ENCODE measurements around the gene AFF3. TPM values are rescaled to one million over a fixed set of nuclear protein-coding genes. Genes with fewer than 3 reads are reported as not detected.

AFF3 gene
- total and polyA plus RNA-seq, 10 of the 15 experiments (the other 5 are each of a cell fraction or from before 2014, with no cell fraction given): 0.26 to 5.5 (median 3.0) TPM

DNA sequence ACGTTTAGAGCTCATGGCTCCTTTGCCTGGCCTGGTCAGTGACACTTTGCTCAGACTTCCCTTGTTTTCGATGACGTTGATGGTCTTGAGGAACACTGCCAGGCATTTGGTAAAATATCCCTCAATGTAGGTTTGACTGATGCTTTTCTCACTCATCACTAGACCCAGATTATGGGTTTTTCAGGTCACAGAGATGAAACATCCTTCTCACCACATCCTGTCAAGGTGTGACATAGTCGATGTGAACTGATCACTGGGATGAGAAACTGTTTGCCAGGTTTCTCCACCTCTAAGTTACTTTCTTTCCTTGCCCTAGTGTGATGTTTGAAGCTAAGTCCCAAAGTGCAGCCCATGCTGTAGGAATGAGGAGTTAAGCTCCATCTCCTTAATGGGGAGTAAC lies 81.5 kb downstream of the AFF3 start (continued):
- TF ChIP-seq FOXK2 (IDR thresholded peaks at IDR 0.05) (no peak), PAX8 (IDR thresholded peaks at IDR 0.05) (no peak), YBX1 (IDR thresholded peaks at IDR 0.05) (no peak), GATAD2B (conservative IDR thresholded peaks at IDR 0.05; ENCODE audit: low read depth) (no peak), CREB1 (IDR thresholded peaks at IDR 0.05; ENCODE audit: low read depth) (peak; percentile 36; the same call in 1 of the 2 replicates), YY1 (IDR thresholded peaks at IDR 0.05; ENCODE audit: low read depth, low read length) (no peak), BACH1 (IDR thresholded peaks at IDR 0.05; ENCODE audit: borderline replicate concordance) (no peak)
- TF ChIP-seq, protein P1, sequence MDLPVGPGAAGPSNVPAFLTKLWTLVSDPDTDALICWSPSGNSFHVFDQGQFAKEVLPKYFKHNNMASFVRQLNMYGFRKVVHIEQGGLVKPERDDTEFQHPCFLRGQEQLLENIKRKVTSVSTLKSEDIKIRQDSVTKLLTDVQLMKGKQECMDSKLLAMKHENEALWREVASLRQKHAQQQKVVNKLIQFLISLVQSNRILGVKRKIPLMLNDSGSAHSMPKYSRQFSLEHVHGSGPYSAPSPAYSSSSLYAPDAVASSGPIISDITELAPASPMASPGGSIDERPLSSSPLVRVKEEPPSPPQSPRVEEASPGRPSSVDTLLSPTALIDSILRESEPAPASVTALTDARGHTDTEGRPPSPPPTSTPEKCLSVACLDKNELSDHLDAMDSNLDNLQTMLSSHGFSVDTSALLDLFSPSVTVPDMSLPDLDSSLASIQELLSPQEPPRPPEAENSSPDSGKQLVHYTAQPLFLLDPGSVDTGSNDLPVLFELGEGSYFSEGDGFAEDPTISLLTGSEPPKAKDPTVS (IDR thresholded peaks at IDR 0.05; ENCODE audit: low read depth, low read length): no peak
- TF ChIP-seq, protein P2, sequence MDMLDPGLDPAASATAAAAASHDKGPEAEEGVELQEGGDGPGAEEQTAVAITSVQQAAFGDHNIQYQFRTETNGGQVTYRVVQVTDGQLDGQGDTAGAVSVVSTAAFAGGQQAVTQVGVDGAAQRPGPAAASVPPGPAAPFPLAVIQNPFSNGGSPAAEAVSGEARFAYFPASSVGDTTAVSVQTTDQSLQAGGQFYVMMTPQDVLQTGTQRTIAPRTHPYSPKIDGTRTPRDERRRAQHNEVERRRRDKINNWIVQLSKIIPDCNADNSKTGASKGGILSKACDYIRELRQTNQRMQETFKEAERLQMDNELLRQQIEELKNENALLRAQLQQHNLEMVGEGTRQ (IDR thresholded peaks at IDR 0.05; ENCODE audit: borderline replicate concordance, low read depth, low read length): no peak

DNA sequence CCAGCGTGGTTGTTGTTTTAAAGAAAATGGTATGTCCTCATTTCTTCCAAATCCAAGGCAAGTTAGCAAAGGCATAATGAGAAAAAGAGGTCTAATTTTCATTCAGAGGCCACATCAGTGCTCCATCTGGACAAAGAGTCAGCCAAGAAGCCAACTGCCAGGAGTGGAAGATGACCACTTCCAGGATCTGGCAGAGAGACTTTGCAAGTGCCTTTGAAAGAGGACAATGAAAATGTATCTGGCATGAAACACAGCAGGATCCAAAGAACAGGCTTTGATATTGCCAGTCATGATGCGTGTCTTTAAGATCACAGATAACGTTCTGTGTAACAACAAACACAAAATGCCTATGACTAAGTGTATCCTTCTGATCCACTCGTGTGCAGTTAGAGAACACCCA lies 82.8 kb downstream of the AFF3 start:
- Histone ChIP-seq H2AFZ (ENCODE audit: control insufficient read depth, low read depth, low read length) (no peak overlapping the region), H3K4me2 (ENCODE audit: control insufficient read depth, insufficient read depth) (no peak overlapping the region), H3K9me3 (replicated peaks; ENCODE audit: control insufficient read depth, insufficient read depth, low read length) (no peaks in the 10 kb centered on the region), H3K4me1 (ENCODE audit: control insufficient read depth, insufficient read depth, low read length) (no peaks in the 10 kb centered on the region; the same call in 1 of the 2 replicates), H3K36me3 (ENCODE audit: control insufficient read depth in 2 of 2, insufficient read depth in 2 of 2, low read length in 1 of 2) (no peaks in the 10 kb centered on the region), H3K27me3 (replicated peaks in 1 of 2; ENCODE audit: control insufficient read depth in 2 of 2, insufficient read depth in 2 of 2, low read length in 1 of 2) (no peaks in the 10 kb centered on the region), H3K27ac (ENCODE audit: control insufficient read depth, insufficient read depth) (no peak overlapping the region), H4K20me1 (ENCODE audit: control insufficient read depth, insufficient read depth) (no peaks in the 10 kb centered on the region), H3K79me2 (ENCODE audit: control insufficient read depth, insufficient read depth, low read length) (no peaks in the 10 kb centered on the region), H3K9ac (ENCODE audit: control insufficient read depth, insufficient read depth, low read length) (no peak overlapping the region), H3K4me3 (no peak overlapping the region)
- no peak for FAIRE-seq
- CTCF ChIA-PET: no interaction called here
- SMC1A ChIA-PET (ENCODE audit: uncharacterized antibody, unreplicated experiment): no interaction called here
- no TSS peak for BruUV-seq (replicated peaks)
- RAD21 ChIA-PET (ENCODE audit: unreplicated experiment): no interaction called here
- no peak for ATAC-seq
- 54% methylated on average over 4 of the region's 4 CpGs for WGBS (ENCODE audit: insufficient coverage, insufficient replicate concordance, low lambda C conversion rate, missing lambda C conversion rate)
- DNase-seq (ENCODE audit: low read depth, low spot score): no peak
- intact Hi-C loops (cut with micrococcal nuclease; ENCODE audit: unreplicated experiment): no loop called here
- POLR2A ChIA-PET: no interaction called here
- in situ Hi-C loops (cut with MboI): no loop called here
- no peak for TF ChIP-seq RB1 (IDR thresholded peaks at IDR 0.05; ENCODE audit: borderline replicate concordance)

Measured in GM12878 (cell line).